ENCODE measurements around the gene GUSB. TPM values are rescaled to one million over a fixed set of nuclear protein-coding genes. Genes with fewer than 3 reads are reported as not detected.
"Not testable (repeated sequence)": the region's sequence is repeated elsewhere in the genome, so short reads cannot be mapped to it uniquely, and the experiment has no call there.

GUSB gene
- total RNA-seq, 3 donors from 2014 or later = 55.9 to 82.1 (median 74.3) TPM

DNA sequence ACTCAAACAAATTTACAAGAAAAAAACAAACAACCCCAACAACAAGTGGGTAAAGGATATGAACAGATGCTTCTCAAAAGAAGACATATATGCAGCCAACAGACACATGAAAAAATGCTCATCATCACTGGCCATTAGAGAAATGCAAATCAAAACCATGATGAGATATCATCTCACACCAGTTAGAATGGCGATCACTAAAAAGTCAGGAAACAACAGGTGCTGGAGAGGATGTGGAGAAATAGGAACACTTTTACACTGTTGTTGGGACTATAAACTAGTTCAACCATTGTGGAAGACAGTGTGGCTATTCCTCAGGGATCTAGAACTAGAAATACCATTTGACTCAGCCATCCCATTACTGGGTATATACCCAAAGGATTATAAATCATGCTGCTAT lies 13.0 kb upstream of the GUSB start:
- H3K9me3 ChIP-seq; H3K4me1 ChIP-seq (ENCODE audit: low read depth); DNase-seq; intact Hi-C loops (cut with DNase I, micrococcal nuclease); H3K4me3 ChIP-seq; H3K36me3 ChIP-seq (ENCODE audit: low read depth); ATAC-seq: not testable (repeated sequence)

DNA sequence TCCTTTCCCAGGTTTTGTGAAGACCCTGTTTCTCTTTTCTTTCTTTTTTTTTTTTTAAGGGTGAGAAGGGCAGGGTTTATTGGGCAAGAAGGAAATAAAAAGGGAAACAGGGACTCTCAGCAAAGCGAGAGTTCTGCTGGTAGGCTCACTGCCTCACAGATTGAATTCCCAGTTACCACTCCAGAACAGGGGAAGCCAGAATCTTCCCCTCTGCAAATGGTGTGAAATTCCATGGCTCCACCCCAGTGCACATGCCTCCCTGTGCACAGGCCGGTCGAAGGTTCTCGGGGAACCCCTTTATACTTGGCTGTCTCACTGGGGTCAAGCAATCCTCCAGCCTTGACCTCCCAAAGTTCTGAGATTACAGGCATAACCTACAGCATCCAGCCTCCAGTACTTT lies 10.5 kb upstream of the GUSB start:
- no peaks in the 10 kb centered on the region for H3K4me1 ChIP-seq (ENCODE audit: low read depth)
- H3K9me3 ChIP-seq = no peaks in the 10 kb centered on the region
- ATAC-seq = no peak
- intact Hi-C loops (cut with DNase I, micrococcal nuclease) = no loop called here
- H3K4me3 ChIP-seq = no peak overlapping the region
- no peaks in the 10 kb centered on the region for H3K36me3 ChIP-seq (ENCODE audit: low read depth)
- no peak for DNase-seq
- TF ChIP-seq CTCF (IDR thresholded peaks at IDR 0.05) = no peak

- ATAC-seq; H3K36me3 ChIP-seq (ENCODE audit: low read depth); H3K4me1 ChIP-seq (ENCODE audit: low read depth); intact Hi-C loops (cut with DNase I, micrococcal nuclease); H3K4me3 ChIP-seq; DNase-seq; H3K9me3 ChIP-seq: not testable (repeated sequence)
These were observed 9.8 kb upstream of the GUSB start for GRCh38 chr7:65991829-65992228.

- Histone ChIP-seq H3K4me3 (no peak overlapping the region), H3K9me3 (no peaks in the 10 kb centered on the region), H3K36me3 (ENCODE audit: low read depth) (no peaks in the 10 kb centered on the region), H3K4me1 (ENCODE audit: low read depth) (no peaks in the 10 kb centered on the region)
- no peak for TF ChIP-seq CTCF (IDR thresholded peaks at IDR 0.05)
- intact Hi-C loops (cut with DNase I, micrococcal nuclease) = no loop called here
- ATAC-seq (no peak), DNase-seq (no peak)
These were observed 7.7 kb upstream of the GUSB start for GRCh38 chr7:65989694-65990080.

DNA sequence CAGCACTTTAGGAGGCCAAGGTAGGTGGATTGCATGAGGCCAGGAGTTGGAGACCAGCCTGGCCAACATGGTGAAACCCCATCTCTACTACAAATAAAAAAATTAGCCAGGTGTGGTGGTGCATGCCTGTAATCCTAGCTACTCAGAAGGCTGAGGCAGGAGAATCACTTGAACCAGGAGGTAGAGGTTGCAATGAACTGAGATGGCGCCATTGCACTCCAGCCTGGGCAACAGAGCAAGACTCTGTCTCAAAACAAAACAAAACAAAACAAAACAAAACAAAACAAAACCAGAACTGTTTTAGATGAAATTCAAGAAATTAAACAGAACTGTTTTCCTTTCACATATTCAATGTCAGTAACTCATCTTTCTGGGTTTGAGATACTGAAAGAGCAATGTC lies 6.5 kb upstream of the GUSB start:
- intact Hi-C loops (cut with DNase I, micrococcal nuclease); H3K9me3 ChIP-seq; H3K4me3 ChIP-seq; H3K4me1 ChIP-seq (ENCODE audit: low read depth); DNase-seq; ATAC-seq; H3K36me3 ChIP-seq (ENCODE audit: low read depth): not testable (repeated sequence)

GRCh38 chr7:65988084-65988483 lies 6.1 kb upstream of the GUSB start:
- Histone ChIP-seq H3K36me3 (ENCODE audit: low read depth) (no peaks in the 10 kb centered on the region), H3K9me3 (no peaks in the 10 kb centered on the region), H3K4me1 (ENCODE audit: low read depth) (peaks cover 6% of the 10 kb centered on the region), H3K4me3 (no peak overlapping the region)
- intact Hi-C loops (cut with DNase I, micrococcal nuclease) = no loop called here
- no peak for TF ChIP-seq CTCF (IDR thresholded peaks at IDR 0.05)
- DNase-seq = no peak
- no peak for ATAC-seq

- TF ChIP-seq CTCF (IDR thresholded peaks at IDR 0.05) = no peak
- no peak overlapping the region for H3K4me3 ChIP-seq
- peaks cover 25% of the 10 kb centered on the region for H3K4me1 ChIP-seq (ENCODE audit: low read depth)
- no peak for ATAC-seq
- no peaks in the 10 kb centered on the region for H3K36me3 ChIP-seq (ENCODE audit: low read depth)
- DNase-seq = peak in 1 of 3 donors; percentile 13
- intact Hi-C loops (cut with DNase I, micrococcal nuclease) = no loop called here
- H3K9me3 ChIP-seq = no peaks in the 10 kb centered on the region
These were observed 2.1 kb upstream of the GUSB start for GRCh38 chr7:65983965-65984658.

All from mucosa of descending colon (tissue), 3 donors.